PC-9 (cell line): ENCODE results near the gene CENPA. TPM values are rescaled to one million over a fixed set of nuclear protein-coding genes. Genes with fewer than 3 reads are reported as not detected.

Experiments
- BruUV-seq: library from RNA; stranded (reverse); fragments of 400-500 nt; replicated peaks from 2 replicates; lab custom pipeline; 2021; lab: Mats Ljungman, UMichigan
- CTCF ChIA-PET: fragments of 300-600 bp; sonication (Branson Sonifier 250); formaldehyde crosslinking; loops from one replicate; lab custom pipeline; 2022; ENCODE audit warnings: antibody characterized with exemption; lab: Charles Lee
- POLR2A ChIA-PET: fragments of 300-600 bp; sonication (Branson Sonifier 250); formaldehyde crosslinking; loops from one replicate; lab custom pipeline; 2022; ENCODE audit warnings: antibody characterized with exemption; ENCODE audit not compliant: unreplicated experiment; lab: Charles Lee
- DNase-seq, 2 experiments: peaks; one replicate each; pipeline versions ENCODE4 v3.0.0 to v3.0.0-alpha.2; 2015 to 2022; ENCODE audit warnings: mixed read lengths in 1 of 2
- H2AFZ ChIP-seq: fragments of 200-600 bp; sonication (generic); 2 replicates; pipeline ENCODE4 v1.8.1; 2017; ENCODE audit warnings: antibody characterized with exemption
- H3F3A ChIP-seq: fragments of 200-600 bp; sonication (generic); 2 replicates; pipeline ENCODE4 v1.8.1; 2017; ENCODE audit warnings: antibody characterized with exemption, mild to moderate bottlenecking, low read depth; ENCODE audit not compliant: insufficient read depth
- H3K27ac ChIP-seq: fragments of 200-600 bp; sonication (generic); 2 replicates; pipeline ENCODE4 v1.6.1; 2016; ENCODE audit warnings: mixed run types
- H3K27me3 ChIP-seq: fragments of 200-600 bp; sonication (generic); 2 replicates; pipeline ENCODE4 v1.6.1; 2016; ENCODE audit warnings: low read depth, mixed run types; ENCODE audit not compliant: insufficient read depth
- H3K36me3 ChIP-seq: fragments of 200-600 bp; sonication (generic); 2 replicates; pipeline ENCODE4 v1.6.1; 2016; ENCODE audit warnings: low read depth, mixed run types
- H3K4me1 ChIP-seq: fragments of 200-600 bp; sonication (generic); replicated peaks from 2 replicates; pipeline ENCODE4 v1.6.1; 2016; ENCODE audit warnings: mixed run types; ENCODE audit not compliant: insufficient read depth
- H3K4me2 ChIP-seq: fragments of 200-600 bp; sonication (generic); 2 replicates; pipeline ENCODE4 v1.6.1; 2017; ENCODE audit warnings: mixed run types
- H3K4me3 ChIP-seq: fragments of 200-600 bp; sonication (generic); 2 replicates; pipeline ENCODE4 v1.6.1; 2016; ENCODE audit warnings: mixed run types
- H3K79me2 ChIP-seq: fragments of 200-600 bp; sonication (generic); 2 replicates; pipeline ENCODE4 v1.6.1; 2017; ENCODE audit warnings: low read depth, mixed run types
- H3K9me2 ChIP-seq: fragments of 200-600 bp; sonication (generic); 2 replicates; pipeline ENCODE4 v1.8.1; 2017; ENCODE audit warnings: mild to moderate bottlenecking; ENCODE audit not compliant: insufficient read depth
- H3K9me3 ChIP-seq: fragments of 200-600 bp; sonication (generic); 2 replicates; pipeline ENCODE4 v1.8.1; 2016; ENCODE audit warnings: low read depth; ENCODE audit not compliant: insufficient read depth
- H4K20me1 ChIP-seq: fragments of 200-600 bp; sonication (generic); 2 replicates; pipeline ENCODE4 v1.8.1; 2017; ENCODE audit not compliant: insufficient read depth
- EZH2 ChIP-seq: fragments of 200-600 bp; sonication (generic); IDR thresholded peaks from 2 replicates; pipeline ENCODE4 v1.8.0; 2017; ENCODE audit warnings: antibody characterized with exemption, low read depth
- intact Hi-C: fragments of 100-400 bp; cut with micrococcal nuclease; formaldehyde crosslinking; loops from one replicate; pipeline ENCODE4 v1.10.0; 2022; ENCODE audit not compliant: unreplicated experiment
- total RNA-seq: library from RNA; stranded (reverse); gene quantifications from 2 replicates; pipeline ENCODE4 v1.2.3, GENCODE V29; 2021
- TF ChIP-seq, protein P1 (sequence below): fragments of 200-600 bp; sonication (generic); conservative IDR thresholded peaks from 2 replicates; pipeline ENCODE4 v1.6.1; 2017; ENCODE audit warnings: mixed run types, antibody characterized with exemption, mild to moderate bottlenecking, moderate library complexity

Gene CENPA
- total RNA-seq, 1 experiment from 2014 or later, result 48.8 TPM

DNA sequence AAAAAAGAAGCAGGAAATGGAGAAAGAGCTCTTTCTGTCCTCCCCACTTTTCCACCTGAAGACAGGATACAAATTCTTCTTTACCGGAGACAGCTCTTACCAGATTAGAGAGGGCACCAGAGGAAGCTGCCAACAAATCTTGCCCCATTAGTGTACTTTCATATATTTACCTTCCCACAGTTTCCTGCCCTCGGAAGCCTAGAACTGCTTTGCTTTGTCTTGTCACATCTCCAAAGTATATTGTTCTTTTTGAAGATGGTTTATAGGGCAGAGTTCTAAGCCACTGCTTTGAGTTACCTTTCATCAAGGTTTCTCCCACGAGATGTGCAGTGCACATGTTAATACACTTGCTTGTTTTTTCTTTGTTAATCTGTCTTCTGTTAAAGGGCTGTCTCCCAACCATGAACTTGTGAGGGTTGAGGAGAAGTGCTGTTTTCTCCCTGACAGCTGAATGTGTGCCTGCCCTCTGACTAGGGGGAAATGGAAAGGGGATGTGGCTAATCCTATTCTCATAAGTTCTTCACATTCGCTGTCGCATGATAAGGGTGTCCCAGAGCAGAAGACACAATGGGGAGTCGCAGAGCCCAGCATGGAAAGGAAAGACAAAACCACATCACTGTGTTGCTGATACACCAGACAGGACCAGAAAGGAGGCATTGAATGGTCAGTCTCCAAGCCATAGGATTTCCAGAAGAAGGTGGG lies 24.2 kb downstream of the CENPA start:
- ChIA-PET POLR2A (no interaction called here), CTCF (no interaction called here)
- BruUV-seq, result no TSS peak
- Histone ChIP-seq H3K79me2 (no peaks in the 10 kb centered on the region), H3K9me3 (no peaks in the 10 kb centered on the region), H2AFZ (no peak overlapping the region), H3K4me2 (no peak overlapping the region), H3K27me3 (peaks cover 8% of the 10 kb centered on the region; the same call in 1 of the 2 replicates), H3K36me3 (no peaks in the 10 kb centered on the region), H3F3A (peaks cover 15% of the 10 kb centered on the region; the same call in 1 of the 2 replicates), H3K9me2 (no peaks in the 10 kb centered on the region), H3K4me3 (no peak overlapping the region), H4K20me1 (no peaks in the 10 kb centered on the region), H3K4me1 (peaks cover 7% of the 10 kb centered on the region; the same call in 1 of the 2 replicates), H3K27ac (no peak overlapping the region)
- intact Hi-C loops, result no loop called here
- TF ChIP-seq, protein P1, sequence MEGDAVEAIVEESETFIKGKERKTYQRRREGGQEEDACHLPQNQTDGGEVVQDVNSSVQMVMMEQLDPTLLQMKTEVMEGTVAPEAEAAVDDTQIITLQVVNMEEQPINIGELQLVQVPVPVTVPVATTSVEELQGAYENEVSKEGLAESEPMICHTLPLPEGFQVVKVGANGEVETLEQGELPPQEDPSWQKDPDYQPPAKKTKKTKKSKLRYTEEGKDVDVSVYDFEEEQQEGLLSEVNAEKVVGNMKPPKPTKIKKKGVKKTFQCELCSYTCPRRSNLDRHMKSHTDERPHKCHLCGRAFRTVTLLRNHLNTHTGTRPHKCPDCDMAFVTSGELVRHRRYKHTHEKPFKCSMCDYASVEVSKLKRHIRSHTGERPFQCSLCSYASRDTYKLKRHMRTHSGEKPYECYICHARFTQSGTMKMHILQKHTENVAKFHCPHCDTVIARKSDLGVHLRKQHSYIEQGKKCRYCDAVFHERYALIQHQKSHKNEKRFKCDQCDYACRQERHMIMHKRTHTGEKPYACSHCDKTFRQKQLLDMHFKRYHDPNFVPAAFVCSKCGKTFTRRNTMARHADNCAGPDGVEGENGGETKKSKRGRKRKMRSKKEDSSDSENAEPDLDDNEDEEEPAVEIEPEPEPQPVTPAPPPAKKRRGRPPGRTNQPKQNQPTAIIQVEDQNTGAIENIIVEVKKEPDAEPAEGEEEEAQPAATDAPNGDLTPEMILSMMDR, result no peak
- no peak for TF ChIP-seq EZH2
- no peak for DNase-seq

GRCh38 chr2:26811261-26811660 lies 25.4 kb downstream of the CENPA start:
- H3K4me2 ChIP-seq, result no peak overlapping the region
- DNase-seq, result no peak
- H3K27me3 ChIP-seq, result peaks cover 8% of the 10 kb centered on the region; the same call in 1 of the 2 replicates
- no peaks in the 10 kb centered on the region for H3K36me3 ChIP-seq
- no peaks in the 10 kb centered on the region for H3K9me3 ChIP-seq
- ChIA-PET CTCF (interaction anchor here (0.6 kb wide), 1 partner anchor 13 kb away, joined by 3 read pairs; no protein-coding TSS in a partner anchor), POLR2A (no interaction called here)
- BruUV-seq, result no TSS peak
- no peaks in the 10 kb centered on the region for H3K9me2 ChIP-seq
- TF ChIP-seq, protein P1, result no peak
- TF ChIP-seq EZH2, result no peak
- H3K4me1 ChIP-seq, result no peaks in the 10 kb centered on the region
- no peak overlapping the region for H3K4me3 ChIP-seq
- no peak overlapping the region for H2AFZ ChIP-seq
- H3K27ac ChIP-seq, result no peak overlapping the region
- intact Hi-C loops, result no loop called here
- H3F3A ChIP-seq, result peaks cover 3% of the 10 kb centered on the region; the same call in 1 of the 2 replicates
- no peaks in the 10 kb centered on the region for H4K20me1 ChIP-seq
- H3K79me2 ChIP-seq, result no peaks in the 10 kb centered on the region

- Histone ChIP-seq H3F3A (no peaks in the 10 kb centered on the region), H3K27ac (no peak overlapping the region), H3K27me3 (peaks cover 8% of the 10 kb centered on the region; the same call in 1 of the 2 replicates), H3K9me3 (no peaks in the 10 kb centered on the region), H3K9me2 (no peaks in the 10 kb centered on the region), H3K4me1 (no peaks in the 10 kb centered on the region), H3K36me3 (no peaks in the 10 kb centered on the region), H3K4me3 (no peak overlapping the region), H4K20me1 (no peaks in the 10 kb centered on the region), H3K4me2 (no peak overlapping the region), H2AFZ (no peak overlapping the region), H3K79me2 (no peaks in the 10 kb centered on the region)
- BruUV-seq, result no TSS peak
- DNase-seq, result no peak
- POLR2A ChIA-PET, result no interaction called here
- CTCF ChIA-PET, result no interaction called here
- TF ChIP-seq, protein P1, result no peak
- TF ChIP-seq EZH2, result no peak
- intact Hi-C loops, result no loop called here
Observed at GRCh38 chr2:26811791-26812694, 26.2 kb downstream of the CENPA start.
